ENCODE data around the gene CEP57L1. TPM values are rescaled to one million over a fixed set of nuclear protein-coding genes. Genes with fewer than 3 reads are reported as not detected.
"Not testable (repeated sequence)": the region's sequence is repeated elsewhere in the genome, so short reads cannot be mapped to it uniquely, and the experiment has no call there.

Gene CEP57L1
- total and polyA plus RNA-seq, 9 of the 15 experiments (the other 6 are each of a cell fraction or from before 2014, with no cell fraction given) = 39.4 to 88.6 (median 61.8) TPM

DNA sequence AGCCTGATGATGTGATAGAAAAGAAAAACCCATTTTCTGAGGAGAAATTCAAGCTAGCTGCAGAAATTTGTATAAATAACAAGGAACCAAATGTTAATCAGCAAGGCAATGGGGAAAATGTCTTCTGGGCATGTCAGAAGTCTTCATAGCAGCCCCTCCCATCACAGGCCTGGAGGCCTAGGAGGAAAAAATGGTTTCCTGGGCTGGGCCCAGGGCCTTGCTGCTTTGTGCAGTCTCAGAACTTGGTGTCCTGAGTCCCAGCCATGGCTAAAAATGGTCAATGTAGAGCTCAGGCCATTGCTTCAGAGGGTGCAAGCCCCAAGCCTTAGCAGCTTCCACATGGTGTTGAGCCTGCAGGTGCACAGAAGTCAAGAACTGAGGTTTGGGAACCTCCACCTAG, 96.1 kb downstream of the CEP57L1 start:
- H3K9me3 ChIP-seq (replicated peaks; ENCODE audit: control insufficient read depth, insufficient read depth, low read depth, low read length); H2AFZ ChIP-seq (ENCODE audit: low read depth, low read length); CTCF ChIA-PET (ENCODE audit: low intra/inter-chr PET ratio); H3K9me1 ChIP-seq (ENCODE audit: control insufficient read depth, insufficient read depth, low read length); FAIRE-seq; H3K9ac ChIP-seq (ENCODE audit: insufficient read depth in 1 of 2, low read depth in 2 of 2, low read length in 2 of 2); H4K20me1 ChIP-seq (replicated peaks; ENCODE audit: control insufficient read depth, insufficient read depth, low read length); H3K4me1 ChIP-seq (replicated peaks in 1 of 2; ENCODE audit: control insufficient read depth in 2 of 2, insufficient read depth in 2 of 2, low read length in 2 of 2); ATAC-seq; H3K27me3 ChIP-seq (ENCODE audit: control insufficient read depth in 2 of 2, insufficient read depth in 2 of 2, low read length in 2 of 2); H3K79me2 ChIP-seq (ENCODE audit: control insufficient read depth, insufficient read depth, low read length); DNase-seq (ENCODE audit: extremely low read depth in 1 of 4, low spot score in 3 of 4); H3K4me3 ChIP-seq; in situ Hi-C loops (cut with MboI); POLR2A ChIA-PET; intact Hi-C loops (cut with micrococcal nuclease); H3K36me3 ChIP-seq (ENCODE audit: control insufficient read depth, insufficient read depth, low read length); H3K4me2 ChIP-seq (ENCODE audit: insufficient read depth, low read length); BruUV-seq (replicated peaks); H3K27ac ChIP-seq (ENCODE audit: extremely low read depth, low read depth, low read length): not testable (repeated sequence)
- TF ChIP-seq ZFP36 (IDR thresholded peaks at IDR 0.05; ENCODE audit: low read depth, low read length, partially characterized antibody) (peak; percentile 90), TRIM24 (IDR thresholded peaks at IDR 0.05) (0 out of 4 replicates have a peak, but pooled peaks of 1 of the 2 experiments have one; percentile 55), CBX3 (IDR thresholded peaks at IDR 0.05; ENCODE audit: borderline replicate concordance in 1 of 2, low read length in 2 of 2) (0 out of 3 replicates have a peak, but pooled peaks of 1 of the 2 experiments have one; percentile 34), TRIM28 (IDR thresholded peaks at IDR 0.05) (peak; percentile 97), ZNF280A (IDR thresholded peaks at IDR 0.05; ENCODE audit: low read depth, partially characterized antibody) (peak; percentile 85), CBX1 (IDR thresholded peaks at IDR 0.05; ENCODE audit: low read depth) (peak; percentile 89), CEBPZ (IDR thresholded peaks at IDR 0.05; ENCODE audit: borderline replicate concordance, low read depth, low read length) (peak; percentile 64), XRCC3 (IDR thresholded peaks at IDR 0.05) (peak; percentile 77; the same call in 1 of the 2 replicates), CBX5 (IDR thresholded peaks at IDR 0.05; ENCODE audit: borderline replicate concordance, low read depth) (peak; percentile 88)
- TF ChIP-seq, protein P1, sequence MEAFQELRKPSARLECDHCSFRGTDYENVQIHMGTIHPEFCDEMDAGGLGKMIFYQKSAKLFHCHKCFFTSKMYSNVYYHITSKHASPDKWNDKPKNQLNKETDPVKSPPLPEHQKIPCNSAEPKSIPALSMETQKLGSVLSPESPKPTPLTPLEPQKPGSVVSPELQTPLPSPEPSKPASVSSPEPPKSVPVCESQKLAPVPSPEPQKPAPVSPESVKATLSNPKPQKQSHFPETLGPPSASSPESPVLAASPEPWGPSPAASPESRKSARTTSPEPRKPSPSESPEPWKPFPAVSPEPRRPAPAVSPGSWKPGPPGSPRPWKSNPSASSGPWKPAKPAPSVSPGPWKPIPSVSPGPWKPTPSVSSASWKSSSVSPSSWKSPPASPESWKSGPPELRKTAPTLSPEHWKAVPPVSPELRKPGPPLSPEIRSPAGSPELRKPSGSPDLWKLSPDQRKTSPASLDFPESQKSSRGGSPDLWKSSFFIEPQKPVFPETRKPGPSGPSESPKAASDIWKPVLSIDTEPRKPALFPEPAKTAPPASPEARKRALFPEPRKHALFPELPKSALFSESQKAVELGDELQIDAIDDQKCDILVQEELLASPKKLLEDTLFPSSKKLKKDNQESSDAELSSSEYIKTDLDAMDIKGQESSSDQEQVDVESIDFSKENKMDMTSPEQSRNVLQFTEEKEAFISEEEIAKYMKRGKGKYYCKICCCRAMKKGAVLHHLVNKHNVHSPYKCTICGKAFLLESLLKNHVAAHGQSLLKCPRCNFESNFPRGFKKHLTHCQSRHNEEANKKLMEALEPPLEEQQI (IDR thresholded peaks at IDR 0.05) = peak; percentile 60
